Dedifferentiated amniotic fluid mesenchymal stem cell (primary cell): ENCODE data around the gene EMX1.

Source experiments
- DNase-seq: peaks from one replicate; pipeline ENCODE4 v3.0.0-alpha.2; 2016; ENCODE audit errors: extremely low spot score

EMX1 gene

DNA sequence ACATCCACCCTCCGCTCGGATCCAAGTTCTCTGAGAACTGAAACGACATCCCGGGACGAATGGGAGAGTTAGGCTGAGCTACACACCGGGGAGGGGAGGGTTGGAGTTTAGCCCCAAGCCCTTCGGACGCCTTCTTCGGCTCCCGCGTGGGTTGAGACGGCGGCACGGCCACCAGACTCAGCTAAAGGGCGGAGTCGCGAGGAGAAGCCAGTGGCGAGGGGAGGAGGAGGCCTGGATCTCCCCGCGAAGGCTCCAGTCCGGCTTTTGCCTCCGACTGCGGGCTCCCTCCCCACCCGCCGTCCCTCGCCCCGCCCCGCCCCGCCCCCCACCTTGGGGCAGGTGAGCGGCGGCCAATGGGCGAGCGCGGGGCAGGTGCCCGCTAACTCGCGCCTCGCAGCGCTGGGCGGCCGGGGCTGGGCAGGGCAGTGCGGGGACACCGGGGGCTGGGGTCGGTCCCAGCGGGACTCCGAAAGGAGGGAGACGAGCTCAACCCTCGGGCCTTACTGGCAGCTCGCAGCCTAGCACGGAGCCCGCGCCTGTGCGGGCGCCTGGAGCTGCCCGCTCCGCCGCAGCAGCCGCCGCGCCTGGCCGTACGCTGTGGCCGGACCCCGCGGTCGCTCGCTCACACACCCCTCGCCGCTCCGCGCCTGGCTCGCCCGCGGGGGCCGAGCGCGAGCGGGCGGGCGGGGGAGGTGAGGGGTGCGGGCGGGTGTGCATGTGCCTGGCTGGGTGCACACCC lies at the start of gene EMX1:
TSS of gene EMX1 (plus strand) at position 382 of the 739 bp plus-strand sequence. CDS start at position 716, 334 bp downstream.
- DNase-seq = no peak

- DNase-seq = no peak
These were observed 46.3 kb upstream of the EMX1 start for GRCh38 chr2:72871060-72871459.

DNA sequence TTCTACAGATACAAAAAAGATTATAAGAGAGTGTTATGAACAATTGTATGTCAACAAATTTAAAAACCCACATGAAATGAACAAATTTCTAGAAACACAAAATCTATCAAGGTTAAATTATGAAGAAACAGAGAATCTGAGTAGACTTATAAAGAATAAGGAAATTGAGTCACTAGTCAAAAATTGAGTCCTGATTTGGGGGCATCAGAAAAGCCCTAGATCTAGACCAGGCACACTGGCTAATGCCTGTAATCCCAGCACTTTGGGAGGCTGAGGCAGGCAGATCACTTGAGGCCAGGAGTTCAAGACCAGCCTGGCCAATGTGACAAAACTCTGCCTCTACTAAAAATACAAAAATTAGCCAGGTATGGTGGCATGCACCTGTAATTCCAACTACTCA lies 45.4 kb upstream of the EMX1 start:
- no peak for DNase-seq

DNA sequence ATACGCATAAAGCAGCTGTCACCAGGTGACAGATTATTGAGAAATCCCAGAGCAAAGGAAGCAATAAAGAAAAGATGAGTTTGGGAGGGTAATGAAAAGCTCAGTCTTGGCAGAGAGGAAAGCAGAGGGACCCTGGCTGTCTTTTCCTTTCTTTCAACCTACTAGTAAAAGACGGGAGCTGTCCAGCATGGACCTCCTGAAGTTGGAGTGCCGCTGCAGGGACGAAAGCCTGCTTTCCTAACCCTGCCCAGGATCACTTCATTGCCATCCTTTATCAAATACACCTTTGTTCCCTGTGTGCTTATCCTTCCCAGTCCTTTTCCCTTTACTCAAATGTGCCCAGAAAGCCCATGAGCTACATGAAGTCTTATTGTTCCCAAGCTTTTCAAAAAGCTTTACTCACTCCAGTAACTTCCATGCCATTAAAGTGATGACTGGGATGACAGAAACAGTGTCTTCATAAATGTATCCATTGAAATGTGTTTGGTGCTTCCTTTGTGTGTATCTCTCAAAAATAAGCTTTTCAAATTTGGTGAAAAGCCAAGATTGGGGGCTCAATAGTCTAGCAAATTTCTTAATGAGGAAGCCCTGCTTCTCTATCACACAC lies 33.9 kb upstream of the EMX1 start:
- DNase-seq = peak; percentile 35

DNA sequence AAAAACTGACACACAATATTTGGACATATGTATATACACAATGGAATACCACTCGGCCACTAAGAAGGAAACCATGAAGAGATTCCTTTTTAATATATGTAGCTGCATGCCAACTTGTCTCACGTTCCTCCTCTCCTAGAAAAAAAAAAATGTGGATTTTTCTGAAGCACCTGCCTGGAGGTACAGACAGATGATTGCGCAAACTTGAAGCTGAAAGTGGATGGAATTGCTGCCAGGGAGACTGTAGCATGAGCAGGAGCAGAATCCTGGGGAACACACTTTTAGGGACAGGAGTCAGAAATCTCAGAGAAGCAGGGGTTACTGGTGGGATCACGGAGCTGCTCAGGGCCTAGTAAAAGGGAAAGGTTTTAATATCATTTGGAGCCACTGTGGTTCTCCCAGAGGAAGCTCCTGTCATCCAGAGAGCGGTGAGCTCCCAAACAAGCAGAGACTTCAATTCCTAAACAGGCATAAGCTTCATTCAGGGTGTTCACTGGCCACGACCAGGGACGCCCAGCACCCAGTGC lies 30.8 kb upstream of the EMX1 start:
- DNase-seq = no peak

DNA sequence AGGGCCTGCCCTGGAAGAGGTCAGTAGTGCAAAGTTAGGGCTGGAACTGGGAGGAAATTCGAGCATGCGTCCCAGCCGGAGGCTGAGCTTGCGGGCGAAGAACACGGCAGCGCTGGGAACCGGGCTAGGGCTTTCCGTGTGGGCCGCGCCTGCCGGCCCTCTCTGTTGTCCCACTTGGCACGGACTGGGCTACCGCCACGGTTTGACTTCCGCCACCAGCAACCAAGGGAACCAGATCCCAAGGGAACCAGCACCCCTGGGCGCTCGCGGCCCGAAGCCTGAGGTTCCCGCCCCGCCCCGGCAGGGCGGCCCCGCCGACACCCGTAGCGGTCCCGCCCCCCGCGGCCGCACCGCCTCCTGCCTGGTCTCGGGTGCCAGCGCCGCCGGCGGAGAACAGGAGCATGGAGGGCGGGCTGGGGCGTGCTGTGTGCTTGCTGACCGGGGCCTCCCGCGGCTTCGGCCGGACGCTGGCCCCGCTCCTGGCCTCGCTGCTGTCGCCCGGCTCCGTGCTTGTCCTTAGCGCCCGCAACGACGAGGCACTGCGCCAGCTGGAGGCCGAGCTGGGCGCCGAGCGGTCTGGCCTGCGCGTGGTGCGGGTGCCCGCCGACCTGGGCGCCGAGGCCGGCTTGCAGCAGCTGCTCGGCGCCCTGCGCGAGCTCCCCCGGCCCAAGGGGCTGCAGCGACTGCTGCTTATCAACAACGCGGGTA lies 30.1 kb upstream of the EMX1 start, which contains the start of gene SPR:
TSS of gene SPR (plus strand) at position 377 of the 708 bp plus-strand sequence. CDS start at position 402, 25 bp downstream.
- DNase-seq = peak; percentile 32

- peak; percentile 91 for DNase-seq
These were observed 29.4 kb upstream of the EMX1 start for GRCh38 chr2:72887740-72888437.

- DNase-seq = no peak
These were observed 28.7 kb upstream of the EMX1 start for GRCh38 chr2:72888438-72889202.

GRCh38 chr2:72889991-72890390 lies 27.3 kb upstream of the EMX1 start:
- no peak for DNase-seq

- no peak for DNase-seq
These were observed 26.1 kb upstream of the EMX1 start for GRCh38 chr2:72891091-72891818.

DNA sequence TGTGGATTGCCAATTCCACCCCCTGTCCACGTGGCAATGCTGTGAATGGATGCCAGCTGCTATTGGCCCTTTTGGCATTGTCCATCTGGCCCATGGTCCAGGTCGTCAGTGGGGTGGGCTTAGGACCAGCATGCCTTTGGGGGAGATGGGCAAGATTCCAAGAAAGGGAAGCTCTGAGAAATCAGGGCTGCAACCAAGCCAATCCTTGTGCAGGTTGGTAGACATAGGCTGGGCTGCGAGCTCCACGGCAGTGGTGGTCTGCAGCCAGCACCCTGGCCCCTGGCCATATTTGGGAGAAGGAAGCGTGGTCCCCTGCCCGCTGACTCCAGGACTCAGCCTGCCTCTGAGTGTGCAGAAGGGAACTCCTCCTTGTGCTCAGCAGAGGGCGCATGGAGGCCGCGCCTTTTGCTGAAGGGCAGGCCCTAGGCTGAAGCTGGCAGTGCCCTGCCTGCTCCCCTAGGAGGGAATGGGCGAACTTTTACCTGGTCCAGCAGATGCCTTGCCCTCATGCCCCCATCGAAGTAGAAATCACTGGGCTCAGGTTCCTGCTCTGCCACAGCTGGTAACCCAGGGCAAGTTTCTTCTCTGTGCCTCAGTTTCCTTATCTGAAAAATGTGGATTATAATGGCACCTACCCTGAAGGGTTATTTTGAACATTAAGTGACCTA lies 24.7 kb upstream of the EMX1 start:
- DNase-seq = peak; percentile 62

- peak; percentile 66 for DNase-seq
These were observed 23.6 kb upstream of the EMX1 start for GRCh38 chr2:72893594-72894319.

DNA sequence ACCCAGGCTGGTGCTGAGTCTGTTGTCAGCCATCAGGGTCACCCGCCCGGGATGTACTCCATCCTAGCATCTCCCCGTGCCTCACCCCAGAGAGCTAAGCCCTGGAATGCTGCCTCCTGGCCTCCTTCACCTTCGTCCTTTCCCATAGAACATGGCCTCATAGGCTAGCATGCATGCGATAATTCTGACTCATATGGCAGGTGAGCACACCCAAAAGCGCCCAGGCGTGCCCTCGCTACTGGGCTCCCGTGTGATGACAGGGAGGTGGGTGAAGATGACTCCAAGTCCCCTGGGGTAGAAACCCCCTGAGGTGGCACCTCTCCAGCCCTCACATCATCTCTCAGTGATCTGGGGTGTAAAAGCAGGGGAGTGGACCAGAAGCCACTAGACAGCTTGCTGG lies 22.8 kb upstream of the EMX1 start:
- DNase-seq = no peak

- DNase-seq = no peak
These were observed 22.2 kb upstream of the EMX1 start for GRCh38 chr2:72895154-72895553.

GRCh38 chr2:72895759-72896281 lies 21.5 kb upstream of the EMX1 start:
- DNase-seq = no peak

DNA sequence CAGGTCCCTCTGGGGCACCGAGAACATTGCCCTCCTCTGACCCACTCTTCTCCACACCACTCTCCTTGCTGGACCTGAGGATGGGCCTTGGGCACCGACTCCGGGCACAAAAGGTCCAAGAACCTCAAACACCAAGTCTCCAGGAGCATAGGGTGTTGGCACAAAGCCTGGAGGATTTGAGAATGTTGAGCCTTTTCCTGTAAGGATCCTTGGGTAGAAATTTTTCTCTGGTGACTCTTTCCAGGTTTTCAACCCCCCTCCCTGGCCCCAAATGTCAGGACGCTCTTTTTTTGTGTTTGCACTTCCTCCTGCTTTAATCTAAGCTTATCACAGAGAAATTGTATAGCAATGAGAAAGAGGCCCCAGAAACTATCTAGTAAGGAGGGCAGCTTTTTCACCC lies 20.9 kb upstream of the EMX1 start:
- DNase-seq = no peak

- no peak for DNase-seq
These were observed 19.3 kb upstream of the EMX1 start for GRCh38 chr2:72897785-72898584.

DNA sequence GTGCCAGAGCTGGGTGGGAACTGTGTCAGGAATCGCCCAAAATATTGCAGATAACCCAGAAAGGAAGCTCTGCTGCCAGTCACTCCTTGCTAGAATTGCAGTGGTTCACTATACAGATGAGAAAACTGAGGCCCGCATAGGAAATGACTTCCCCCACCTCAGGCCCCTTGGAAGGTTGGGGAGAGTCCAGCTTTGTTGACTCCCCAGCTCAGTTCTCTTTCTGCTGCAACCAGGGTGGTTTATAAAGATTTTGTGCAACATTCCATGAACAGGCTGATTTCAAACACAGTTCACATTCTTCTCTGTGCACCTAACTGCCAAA lies 18.8 kb upstream of the EMX1 start:
- no peak for DNase-seq
